Neutrophil (primary cell): ENCODE measurements around the gene ORAI2.

Experiments
- H3K27ac ChIP-seq: fragments of 200-600 bp; sonication (generic); 2 replicates; pipeline ENCODE4 v1.5.1; 2016; ENCODE audit warnings: mild to moderate bottlenecking, moderate library complexity
- H3K27me3 ChIP-seq: fragments of 200-600 bp; sonication (generic); 2 replicates; pipeline ENCODE4 v1.6.0; 2016; ENCODE audit warnings: mild to moderate bottlenecking
- H3K36me3 ChIP-seq: fragments of 200-600 bp; sonication (generic); 2 replicates; pipeline ENCODE4 v1.5.1; 2017
- H3K4me1 ChIP-seq, 2 experiments: fragments of 200-600 bp in 1 of 2; sonication (generic) in 1 of 2; 1 replicate in 1 of 2; 2 replicates in 1 of 2; pipeline versions ENCODE4 v1.5.1 to v1.6.1; 2013 to 2016; ENCODE audit warnings: low read depth in 1 of 2, low read length in 1 of 2, mild to moderate bottlenecking in 1 of 2, moderate library complexity in 1 of 2; ENCODE audit not compliant: control insufficient read depth in 1 of 2, insufficient read depth in 1 of 2
- H3K4me3 ChIP-seq, 2 experiments: fragments of 200-600 bp in 1 of 2; sonication (generic) in 1 of 2; 1 replicate in 1 of 2; 2 replicates in 1 of 2; pipeline ENCODE4 v1.5.1; 2013 to 2016; ENCODE audit warnings: low read depth in 1 of 2, low read length in 1 of 2, mild to moderate bottlenecking in 1 of 2, moderate library complexity in 1 of 2
- H3K9me3 ChIP-seq: fragments of 200-600 bp; sonication (generic); 2 replicates; pipeline ENCODE4 v1.5.1; 2016
- TF ChIP-seq, protein P1 (sequence below): fragments of 200-600 bp; sonication (generic); IDR thresholded peaks from 2 replicates; pipeline ENCODE4 v1.5.1; 2016; ENCODE audit warnings: antibody characterized with exemption

Gene ORAI2

DNA sequence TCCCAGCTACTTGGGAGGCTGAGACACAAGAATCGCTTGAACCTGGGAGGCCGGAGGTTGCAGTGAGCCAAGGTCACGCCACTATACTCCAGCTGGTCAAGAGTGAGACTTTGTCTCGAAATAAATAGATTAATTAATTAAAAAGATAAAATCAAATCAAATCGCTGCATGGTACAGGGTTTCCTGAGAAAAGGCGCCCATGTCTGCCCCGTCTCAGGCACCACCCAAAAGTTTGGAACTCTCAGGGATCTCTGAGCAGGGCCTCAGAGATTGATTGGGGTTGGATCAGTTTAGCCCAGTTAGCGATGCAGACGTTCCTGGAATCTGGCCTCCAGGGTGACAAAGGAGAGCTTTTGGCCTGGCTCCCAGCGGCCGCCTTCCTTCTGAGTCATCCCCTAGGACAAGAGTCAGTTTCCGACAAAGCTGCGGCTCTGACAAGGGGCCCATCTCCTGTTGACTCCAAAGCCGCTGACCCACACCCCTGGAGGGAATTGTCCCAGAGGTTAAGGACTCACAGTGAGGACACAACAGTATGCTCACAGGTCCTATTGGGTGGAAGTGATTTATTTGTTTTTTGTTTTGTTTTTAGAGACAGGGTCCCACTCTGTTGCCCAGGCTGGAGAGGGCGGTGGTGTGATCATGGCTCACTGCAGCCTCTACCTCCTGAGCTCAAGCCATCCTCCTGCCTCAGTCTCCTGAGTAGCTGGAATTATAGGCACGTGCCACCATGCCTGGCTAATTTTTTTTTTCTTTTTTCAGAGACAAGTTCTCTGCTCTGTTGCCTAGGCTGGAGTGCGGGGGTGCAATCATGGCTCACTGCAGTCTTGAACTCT lies 6.8 kb downstream of the ORAI2 start:
- no peak overlapping the region for H3K4me3 ChIP-seq
- H3K9me3 ChIP-seq = no peaks in the 10 kb centered on the region
- H3K27ac ChIP-seq = peak overlapping the region; percentile 23
- peaks cover 44 to 55% of the 10 kb centered on the region in 2 experiments for H3K4me1 ChIP-seq
- H3K36me3 ChIP-seq = peaks cover 78% of the 10 kb centered on the region
- H3K27me3 ChIP-seq = no peaks in the 10 kb centered on the region
- TF ChIP-seq, protein P1, sequence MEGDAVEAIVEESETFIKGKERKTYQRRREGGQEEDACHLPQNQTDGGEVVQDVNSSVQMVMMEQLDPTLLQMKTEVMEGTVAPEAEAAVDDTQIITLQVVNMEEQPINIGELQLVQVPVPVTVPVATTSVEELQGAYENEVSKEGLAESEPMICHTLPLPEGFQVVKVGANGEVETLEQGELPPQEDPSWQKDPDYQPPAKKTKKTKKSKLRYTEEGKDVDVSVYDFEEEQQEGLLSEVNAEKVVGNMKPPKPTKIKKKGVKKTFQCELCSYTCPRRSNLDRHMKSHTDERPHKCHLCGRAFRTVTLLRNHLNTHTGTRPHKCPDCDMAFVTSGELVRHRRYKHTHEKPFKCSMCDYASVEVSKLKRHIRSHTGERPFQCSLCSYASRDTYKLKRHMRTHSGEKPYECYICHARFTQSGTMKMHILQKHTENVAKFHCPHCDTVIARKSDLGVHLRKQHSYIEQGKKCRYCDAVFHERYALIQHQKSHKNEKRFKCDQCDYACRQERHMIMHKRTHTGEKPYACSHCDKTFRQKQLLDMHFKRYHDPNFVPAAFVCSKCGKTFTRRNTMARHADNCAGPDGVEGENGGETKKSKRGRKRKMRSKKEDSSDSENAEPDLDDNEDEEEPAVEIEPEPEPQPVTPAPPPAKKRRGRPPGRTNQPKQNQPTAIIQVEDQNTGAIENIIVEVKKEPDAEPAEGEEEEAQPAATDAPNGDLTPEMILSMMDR = no peak

GRCh38 chr7:102444961-102445673 lies 11.7 kb downstream of the ORAI2 start:
- peaks cover 83% of the 10 kb centered on the region for H3K36me3 ChIP-seq
- TF ChIP-seq, protein P1 = no peak
- no peak overlapping the region for H3K4me3 ChIP-seq
- H3K4me1 ChIP-seq = peaks cover 28 to 42% of the 10 kb centered on the region in 2 experiments
- no peaks in the 10 kb centered on the region for H3K9me3 ChIP-seq
- no peaks in the 10 kb centered on the region for H3K27me3 ChIP-seq
- peak overlapping the region; percentile 83 for H3K27ac ChIP-seq

DNA sequence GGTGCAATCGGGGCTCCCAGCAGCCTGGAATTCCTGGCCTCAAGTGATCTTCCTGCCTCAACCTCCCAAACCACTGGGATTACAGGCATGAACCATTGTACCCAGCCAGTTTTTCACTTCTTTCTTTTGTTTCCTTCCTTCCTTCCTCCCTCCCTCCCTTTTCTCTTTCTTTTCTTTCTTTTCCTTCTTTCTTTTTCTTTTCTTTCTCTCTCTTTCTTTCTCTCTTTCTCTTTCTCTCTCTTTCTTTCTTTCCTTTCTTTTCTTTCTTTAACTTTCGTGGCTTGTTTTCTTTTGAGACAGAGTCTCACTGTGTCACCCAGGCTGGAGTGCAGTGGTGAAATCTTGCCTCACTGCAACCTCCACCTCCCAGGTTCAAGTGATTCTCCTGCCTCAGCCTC lies 12.3 kb downstream of the ORAI2 start:
- peak overlapping the region; percentile 83 for H3K27ac ChIP-seq
- no peak overlapping the region for H3K4me3 ChIP-seq
- no peaks in the 10 kb centered on the region for H3K9me3 ChIP-seq
- peaks cover 28 to 42% of the 10 kb centered on the region in 2 experiments for H3K4me1 ChIP-seq
- TF ChIP-seq, protein P1 = no peak
- no peaks in the 10 kb centered on the region for H3K27me3 ChIP-seq
- H3K36me3 ChIP-seq = peaks cover 83% of the 10 kb centered on the region

GRCh38 chr7:102446387-102447156 lies 13.2 kb downstream of the ORAI2 start:
- Histone ChIP-seq H3K4me3 (no peak overlapping the region), H3K36me3 (peaks cover 79% of the 10 kb centered on the region), H3K9me3 (no peaks in the 10 kb centered on the region), H3K27ac (peak overlapping the region; percentile 18), H3K27me3 (no peaks in the 10 kb centered on the region), H3K4me1 (peaks cover 27 to 40% of the 10 kb centered on the region in 2 experiments)
- TF ChIP-seq, protein P1 = no peak

GRCh38 chr7:102447311-102447710 lies 13.9 kb downstream of the ORAI2 start:
- TF ChIP-seq, protein P1 = no peak
- H3K9me3 ChIP-seq = no peaks in the 10 kb centered on the region

More at GRCh38 chr7:102447311-102447710, 13.9 kb downstream of the ORAI2 start:
- H3K4me3 ChIP-seq = no peak overlapping the region
- no peaks in the 10 kb centered on the region for H3K27me3 ChIP-seq
- H3K4me1 ChIP-seq = peaks cover 20 to 33% of the 10 kb centered on the region in 2 experiments
- peaks cover 79% of the 10 kb centered on the region for H3K36me3 ChIP-seq
- H3K27ac ChIP-seq = no peak overlapping the region
